Measurements from ENCODE around the gene GNAZ.

Gene GNAZ

DNA sequence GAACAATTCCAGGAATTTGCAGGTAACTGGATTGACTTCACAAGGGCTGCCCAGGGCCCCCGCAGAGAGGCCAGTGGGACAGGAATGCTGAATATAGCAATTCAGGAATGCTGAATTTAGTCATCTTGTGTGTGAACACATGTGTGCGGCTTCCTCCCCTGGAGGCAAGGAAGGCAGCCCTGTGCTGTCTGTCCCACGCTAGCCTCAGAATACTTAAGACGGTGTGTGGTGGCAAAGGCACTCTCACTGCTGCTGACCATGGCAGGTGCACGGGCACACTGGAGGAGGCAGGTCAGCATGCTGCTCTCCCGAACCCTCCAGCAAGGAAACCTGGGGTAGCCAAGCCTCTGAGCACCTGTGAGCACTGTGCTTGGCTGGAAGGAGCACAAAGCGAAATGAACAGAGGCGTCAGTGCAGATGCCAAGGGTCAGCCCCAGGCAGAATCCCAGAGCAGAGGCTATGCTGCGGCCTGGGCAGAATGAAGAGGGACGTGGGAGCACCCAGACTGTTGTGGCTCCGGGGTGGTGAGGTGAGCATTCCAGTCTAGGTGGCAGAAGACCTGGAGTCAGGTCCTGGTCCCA lies 2.7 kb downstream of the GNAZ start:
- no peak for DNase-seq (ENCODE audit: low read depth in 1 of 2, low spot score in 1 of 2)
- TF ChIP-seq POLR2AphosphoS5 (IDR thresholded peaks at IDR 0.05; ENCODE audit: low read depth) (no peak), GABPA (IDR thresholded peaks at IDR 0.05; ENCODE audit: low read depth) (no peak)
- TF ChIP-seq, protein P1, sequence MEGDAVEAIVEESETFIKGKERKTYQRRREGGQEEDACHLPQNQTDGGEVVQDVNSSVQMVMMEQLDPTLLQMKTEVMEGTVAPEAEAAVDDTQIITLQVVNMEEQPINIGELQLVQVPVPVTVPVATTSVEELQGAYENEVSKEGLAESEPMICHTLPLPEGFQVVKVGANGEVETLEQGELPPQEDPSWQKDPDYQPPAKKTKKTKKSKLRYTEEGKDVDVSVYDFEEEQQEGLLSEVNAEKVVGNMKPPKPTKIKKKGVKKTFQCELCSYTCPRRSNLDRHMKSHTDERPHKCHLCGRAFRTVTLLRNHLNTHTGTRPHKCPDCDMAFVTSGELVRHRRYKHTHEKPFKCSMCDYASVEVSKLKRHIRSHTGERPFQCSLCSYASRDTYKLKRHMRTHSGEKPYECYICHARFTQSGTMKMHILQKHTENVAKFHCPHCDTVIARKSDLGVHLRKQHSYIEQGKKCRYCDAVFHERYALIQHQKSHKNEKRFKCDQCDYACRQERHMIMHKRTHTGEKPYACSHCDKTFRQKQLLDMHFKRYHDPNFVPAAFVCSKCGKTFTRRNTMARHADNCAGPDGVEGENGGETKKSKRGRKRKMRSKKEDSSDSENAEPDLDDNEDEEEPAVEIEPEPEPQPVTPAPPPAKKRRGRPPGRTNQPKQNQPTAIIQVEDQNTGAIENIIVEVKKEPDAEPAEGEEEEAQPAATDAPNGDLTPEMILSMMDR (IDR thresholded peaks at IDR 0.05; ENCODE audit: insufficient read depth, low read length): no peak
- TF ChIP-seq, protein P2, sequence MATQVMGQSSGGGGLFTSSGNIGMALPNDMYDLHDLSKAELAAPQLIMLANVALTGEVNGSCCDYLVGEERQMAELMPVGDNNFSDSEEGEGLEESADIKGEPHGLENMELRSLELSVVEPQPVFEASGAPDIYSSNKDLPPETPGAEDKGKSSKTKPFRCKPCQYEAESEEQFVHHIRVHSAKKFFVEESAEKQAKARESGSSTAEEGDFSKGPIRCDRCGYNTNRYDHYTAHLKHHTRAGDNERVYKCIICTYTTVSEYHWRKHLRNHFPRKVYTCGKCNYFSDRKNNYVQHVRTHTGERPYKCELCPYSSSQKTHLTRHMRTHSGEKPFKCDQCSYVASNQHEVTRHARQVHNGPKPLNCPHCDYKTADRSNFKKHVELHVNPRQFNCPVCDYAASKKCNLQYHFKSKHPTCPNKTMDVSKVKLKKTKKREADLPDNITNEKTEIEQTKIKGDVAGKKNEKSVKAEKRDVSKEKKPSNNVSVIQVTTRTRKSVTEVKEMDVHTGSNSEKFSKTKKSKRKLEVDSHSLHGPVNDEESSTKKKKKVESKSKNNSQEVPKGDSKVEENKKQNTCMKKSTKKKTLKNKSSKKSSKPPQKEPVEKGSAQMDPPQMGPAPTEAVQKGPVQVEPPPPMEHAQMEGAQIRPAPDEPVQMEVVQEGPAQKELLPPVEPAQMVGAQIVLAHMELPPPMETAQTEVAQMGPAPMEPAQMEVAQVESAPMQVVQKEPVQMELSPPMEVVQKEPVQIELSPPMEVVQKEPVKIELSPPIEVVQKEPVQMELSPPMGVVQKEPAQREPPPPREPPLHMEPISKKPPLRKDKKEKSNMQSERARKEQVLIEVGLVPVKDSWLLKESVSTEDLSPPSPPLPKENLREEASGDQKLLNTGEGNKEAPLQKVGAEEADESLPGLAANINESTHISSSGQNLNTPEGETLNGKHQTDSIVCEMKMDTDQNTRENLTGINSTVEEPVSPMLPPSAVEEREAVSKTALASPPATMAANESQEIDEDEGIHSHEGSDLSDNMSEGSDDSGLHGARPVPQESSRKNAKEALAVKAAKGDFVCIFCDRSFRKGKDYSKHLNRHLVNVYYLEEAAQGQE (IDR thresholded peaks at IDR 0.05; ENCODE audit: insufficient replicate concordance, low read depth): no peak
- peaks cover 30% of the 10 kb centered on the region for H3K27me3 ChIP-seq (ENCODE audit: insufficient read depth, poor library complexity, severe bottlenecking)
- no peak overlapping the region for H3K27ac ChIP-seq (replicated peaks)
- no peak overlapping the region for H3K4me3 ChIP-seq (replicated peaks; ENCODE audit: insufficient read depth, low read length)

- TF ChIP-seq GABPA (IDR thresholded peaks at IDR 0.05; ENCODE audit: low read depth): no peak
- no peak overlapping the region for H3K27ac ChIP-seq (replicated peaks)
- DNase-seq (ENCODE audit: low read depth in 1 of 2, low spot score in 1 of 2): no peak
- no peak overlapping the region for H3K4me3 ChIP-seq (replicated peaks; ENCODE audit: insufficient read depth, low read length)
- peaks cover 25% of the 10 kb centered on the region for H3K27me3 ChIP-seq (ENCODE audit: insufficient read depth, poor library complexity, severe bottlenecking)
Observed at GRCh38 chr22:23073526-23074229, 3.4 kb downstream of the GNAZ start.

GRCh38 chr22:23074451-23074850 lies 4.1 kb downstream of the GNAZ start:
- Histone ChIP-seq H3K27me3 (ENCODE audit: insufficient read depth, poor library complexity, severe bottlenecking) (peaks cover 18% of the 10 kb centered on the region), H3K4me3 (replicated peaks; ENCODE audit: insufficient read depth, low read length) (no peak overlapping the region), H3K27ac (replicated peaks) (no peak overlapping the region)
- DNase-seq (ENCODE audit: low read depth in 1 of 2, low spot score in 1 of 2): no peak
- no peak for TF ChIP-seq POLR2AphosphoS5 (IDR thresholded peaks at IDR 0.05; ENCODE audit: low read depth)
- no peak for TF ChIP-seq GABPA (IDR thresholded peaks at IDR 0.05; ENCODE audit: low read depth)
- TF ChIP-seq, protein P1 (IDR thresholded peaks at IDR 0.05; ENCODE audit: insufficient read depth, low read length): no peak
- no peak for TF ChIP-seq SPI1 (IDR thresholded peaks at IDR 0.05; ENCODE audit: borderline replicate concordance, low read depth)
- TF ChIP-seq, protein P2 (IDR thresholded peaks at IDR 0.05; ENCODE audit: insufficient replicate concordance, low read depth): no peak

GRCh38 chr22:23075050-23075449 lies 4.7 kb downstream of the GNAZ start:
- Histone ChIP-seq H3K27ac (replicated peaks) (no peak overlapping the region), H3K4me3 (replicated peaks; ENCODE audit: insufficient read depth, low read length) (no peak overlapping the region), H3K27me3 (ENCODE audit: insufficient read depth, poor library complexity, severe bottlenecking) (peaks cover 14% of the 10 kb centered on the region)
- no peak for DNase-seq (ENCODE audit: low read depth in 1 of 2, low spot score in 1 of 2)
- TF ChIP-seq SPI1 (IDR thresholded peaks at IDR 0.05; ENCODE audit: borderline replicate concordance, low read depth): no peak
- TF ChIP-seq, protein P2 (IDR thresholded peaks at IDR 0.05; ENCODE audit: insufficient replicate concordance, low read depth): no peak
- TF ChIP-seq POLR2AphosphoS5 (IDR thresholded peaks at IDR 0.05; ENCODE audit: low read depth): no peak
- TF ChIP-seq GABPA (IDR thresholded peaks at IDR 0.05; ENCODE audit: low read depth): no peak
- TF ChIP-seq, protein P1 (IDR thresholded peaks at IDR 0.05; ENCODE audit: insufficient read depth, low read length): no peak

All from HL-60 (cell line).